GM12875 (cell line): ENCODE results near the gene NHLRC2.

ENCODE experiments used
- H3K4me3 ChIP-seq: one replicate; pipeline ENCODE4 v1.5.1; 2011; ENCODE audit warnings: low read depth, low read length, control low read depth
- CTCF ChIP-seq: IDR thresholded peaks from 2 replicates; pipeline ENCODE4 v1.5.1; 2011; ENCODE audit warnings: low read depth, mild to moderate bottlenecking, control low read depth, inconsistent platforms, low read length, moderate library complexity, borderline replicate concordance; ENCODE audit not compliant: insufficient read depth

Gene NHLRC2

GRCh38 chr10:113879691-113880090, 25.2 kb downstream of the NHLRC2 start:
- H3K4me3 ChIP-seq = no peak overlapping the region
- no peak for TF ChIP-seq CTCF

GRCh38 chr10:113880236-113880635, 25.8 kb downstream of the NHLRC2 start:
- H3K4me3 ChIP-seq = no peak overlapping the region
- TF ChIP-seq CTCF = no peak

GRCh38 chr10:113882240-113882639, 27.8 kb downstream of the NHLRC2 start:
- no peak for TF ChIP-seq CTCF

GRCh38 chr10:113889911-113890310, 35.5 kb downstream of the NHLRC2 start:
- H3K4me3 ChIP-seq = no peak overlapping the region
- no peak for TF ChIP-seq CTCF

More at GRCh38 chr10:113882240-113882639, 27.8 kb downstream of the NHLRC2 start:
- no peak overlapping the region for H3K4me3 ChIP-seq

GRCh38 chr10:113890769-113891168, 36.3 kb downstream of the NHLRC2 start:
- no peak overlapping the region for H3K4me3 ChIP-seq
- TF ChIP-seq CTCF = no peak

- H3K4me3 ChIP-seq = no peak overlapping the region
- no peak for TF ChIP-seq CTCF
Observed at GRCh38 chr10:113891476-113891875, 37.0 kb downstream of the NHLRC2 start.

GRCh38 chr10:113893570-113893969, 39.1 kb downstream of the NHLRC2 start:
- no peak overlapping the region for H3K4me3 ChIP-seq
- no peak for TF ChIP-seq CTCF
